IPS DF 6.9 (cell line): ENCODE data around the gene SENP1.
A peak's percentile ranks its signal among the peaks of the same experiment; 100 is the strongest.

Experiments
- DNase-seq: peaks from one replicate; pipeline ENCODE4 v3.0.0-alpha.2; 2013; ENCODE audit warnings: low read depth, low spot score
- H3K27ac ChIP-seq: one replicate; pipeline ENCODE4 v1.5.1; 2013; ENCODE audit warnings: low read length, control low read depth
- H3K27me3 ChIP-seq: 2 replicates; pipeline ENCODE4 v1.6.1; 2013; ENCODE audit warnings: mild to moderate bottlenecking, low read length; ENCODE audit not compliant: control insufficient read depth, insufficient read depth
- H3K36me3 ChIP-seq: 2 replicates; pipeline ENCODE4 v1.6.1; 2013; ENCODE audit warnings: low read length; ENCODE audit not compliant: control insufficient read depth, insufficient read depth
- H3K4me1 ChIP-seq: 2 replicates; pipeline ENCODE4 v1.6.1; 2013; ENCODE audit warnings: low read length; ENCODE audit not compliant: control insufficient read depth, insufficient read depth
- H3K4me3 ChIP-seq: 2 replicates; pipeline ENCODE4 v1.5.1; 2013; ENCODE audit warnings: mild to moderate bottlenecking, low read length
- H3K9me3 ChIP-seq: 2 replicates; pipeline ENCODE4 v1.6.1; 2013; ENCODE audit warnings: low read length, inconsistent platforms; ENCODE audit not compliant: control insufficient read depth, insufficient read depth
- WGBS: extraction: QIAGEN DNeasy Blood & Tissue Kit; methylation state at CpG from one replicate; pipeline ENCODE4 v1.1.7; 2013; ENCODE audit warnings: mixed read lengths, missing lambda C conversion rate; ENCODE audit not compliant: insufficient read length, insufficient coverage; 5-methylcytosine and 5-hydroxymethylcytosine counted together

SENP1 gene

GRCh38 chr12:48037267-48037915 is 68.5 kb downstream of the SENP1 start:
- peak; percentile 89 for DNase-seq

GRCh38 chr12:48036818-48037217 is 69.1 kb downstream of the SENP1 start:
- no CpG with 5 or more reads among the region's 4 CpGs for WGBS
- H3K4me3 ChIP-seq = no peak overlapping the region
- peaks cover 15% of the 10 kb centered on the region for H3K4me1 ChIP-seq
- no peaks in the 10 kb centered on the region for H3K36me3 ChIP-seq
- H3K27ac ChIP-seq = no peak overlapping the region
- no peak for DNase-seq
- H3K27me3 ChIP-seq = peaks cover 9% of the 10 kb centered on the region; the same call in 1 of the 2 replicates
- H3K9me3 ChIP-seq = no peaks in the 10 kb centered on the region

More at GRCh38 chr12:48037267-48037915, 68.5 kb downstream of the SENP1 start:
- WGBS = no CpG with 5 or more reads among the region's 9 CpGs
- H3K4me3 ChIP-seq = no peak overlapping the region
- H3K36me3 ChIP-seq = no peaks in the 10 kb centered on the region
- peaks cover 8% of the 10 kb centered on the region; the same call in 1 of the 2 replicates for H3K27me3 ChIP-seq
- H3K9me3 ChIP-seq = no peaks in the 10 kb centered on the region
- H3K4me1 ChIP-seq = peaks cover 15% of the 10 kb centered on the region
- no peak overlapping the region for H3K27ac ChIP-seq

GRCh38 chr12:48034835-48035805 is 70.8 kb downstream of the SENP1 start:
- Histone ChIP-seq H3K27ac (no peak overlapping the region), H3K27me3 (peaks cover 14% of the 10 kb centered on the region; the same call in 1 of the 2 replicates), H3K36me3 (no peaks in the 10 kb centered on the region), H3K4me1 (peaks cover 15% of the 10 kb centered on the region), H3K4me3 (no peak overlapping the region), H3K9me3 (no peaks in the 10 kb centered on the region)
- no peak for DNase-seq
- no CpG with 5 or more reads among the region's 8 CpGs for WGBS

GRCh38 chr12:48033451-48033850 is 72.4 kb downstream of the SENP1 start:
- H3K36me3 ChIP-seq = no peaks in the 10 kb centered on the region
- H3K27me3 ChIP-seq = peaks cover 26% of the 10 kb centered on the region; the same call in 1 of the 2 replicates
- no peaks in the 10 kb centered on the region for H3K9me3 ChIP-seq
- H3K4me1 ChIP-seq = peaks cover 15% of the 10 kb centered on the region
- DNase-seq = no peak
- H3K27ac ChIP-seq = no peak overlapping the region
- H3K4me3 ChIP-seq = no peak overlapping the region
- WGBS = no CpG with 5 or more reads among the region's 1 CpG

GRCh38 chr12:48032597-48032996 is 73.3 kb downstream of the SENP1 start:
- DNase-seq = no peak
- no peak overlapping the region for H3K27ac ChIP-seq
- H3K4me3 ChIP-seq = no peak overlapping the region
- no CpG with 5 or more reads among the region's 1 CpG for WGBS
- H3K9me3 ChIP-seq = no peaks in the 10 kb centered on the region
- peaks cover 30% of the 10 kb centered on the region; the same call in 1 of the 2 replicates for H3K27me3 ChIP-seq
- H3K36me3 ChIP-seq = no peaks in the 10 kb centered on the region
- H3K4me1 ChIP-seq = peaks cover 9% of the 10 kb centered on the region

- Histone ChIP-seq H3K27me3 (peaks cover 43% of the 10 kb centered on the region), H3K27ac (no peak overlapping the region), H3K9me3 (no peaks in the 10 kb centered on the region), H3K36me3 (no peaks in the 10 kb centered on the region), H3K4me3 (no peak overlapping the region), H3K4me1 (peaks cover 2% of the 10 kb centered on the region; the same call in 1 of the 2 replicates)
- WGBS = no CpG with 5 or more reads among the region's 12 CpGs
- no peak for DNase-seq
Observed at GRCh38 chr12:48031135-48031960, 74.5 kb downstream of the SENP1 start.

GRCh38 chr12:48030173-48030650 is 75.7 kb downstream of the SENP1 start:
- Histone ChIP-seq H3K9me3 (no peaks in the 10 kb centered on the region), H3K36me3 (no peaks in the 10 kb centered on the region), H3K4me1 (no peaks in the 10 kb centered on the region; the same call in 1 of the 2 replicates), H3K4me3 (no peak overlapping the region), H3K27ac (no peak overlapping the region), H3K27me3 (peaks cover 52% of the 10 kb centered on the region)
- WGBS = no CpG with 5 or more reads among the region's 4 CpGs
- DNase-seq = no peak

- WGBS = no CpG with 5 or more reads among the region's 8 CpGs
- no peak for DNase-seq
- no peak overlapping the region for H3K4me3 ChIP-seq
Observed at GRCh38 chr12:48029491-48030172, 76.2 kb downstream of the SENP1 start.

GRCh38 chr12:48028541-48029431 is 77.1 kb downstream of the SENP1 start:
- Histone ChIP-seq H3K27ac (no peak overlapping the region), H3K27me3 (peaks cover 63% of the 10 kb centered on the region), H3K9me3 (no peaks in the 10 kb centered on the region), H3K4me1 (no peaks in the 10 kb centered on the region; the same call in 1 of the 2 replicates), H3K36me3 (no peaks in the 10 kb centered on the region), H3K4me3 (no peak overlapping the region)
- no CpG with 5 or more reads among the region's 5 CpGs for WGBS
- no peak for DNase-seq

More at GRCh38 chr12:48029491-48030172, 76.2 kb downstream of the SENP1 start:
- peaks cover 57% of the 10 kb centered on the region for H3K27me3 ChIP-seq
- no peaks in the 10 kb centered on the region for H3K36me3 ChIP-seq
- no peaks in the 10 kb centered on the region for H3K9me3 ChIP-seq
- H3K27ac ChIP-seq = no peak overlapping the region
- H3K4me1 ChIP-seq = no peaks in the 10 kb centered on the region; the same call in 1 of the 2 replicates
